Duodenal mucosa (tissue), 2 donors: ENCODE measurements around the gene PLPP2.

Experiments used
- H3K27ac ChIP-seq: one replicate; pipeline ENCODE4 v1.7.0; 2013; ENCODE audit warnings: low read depth, low read length
- H3K27me3 ChIP-seq, 2 donors: one replicate each; pipeline ENCODE4 v1.7.0; 2013; ENCODE audit warnings: low read length in 2 of 2, control low read depth in 1 of 2; ENCODE audit not compliant: insufficient read depth in 2 of 2, control insufficient read depth in 1 of 2
- H3K36me3 ChIP-seq, 2 donors: one replicate each; pipeline ENCODE4 v1.7.0; 2013; ENCODE audit warnings: low read length in 2 of 2, control low read depth in 1 of 2; ENCODE audit not compliant: insufficient read depth in 2 of 2, control insufficient read depth in 1 of 2
- H3K4me1 ChIP-seq, 2 donors: one replicate each; pipeline ENCODE4 v1.7.0; 2013; ENCODE audit warnings: low read length in 2 of 2, control low read depth in 1 of 2; ENCODE audit not compliant: insufficient read depth in 2 of 2, control insufficient read depth in 1 of 2
- H3K4me3 ChIP-seq, 2 donors: one replicate each; pipeline ENCODE4 v1.7.0; 2013; ENCODE audit warnings: low read length in 2 of 2, low read depth in 1 of 2
- H3K9ac ChIP-seq, 2 donors: one replicate each; pipeline ENCODE4 v1.7.0; 2013; ENCODE audit warnings: low read length in 2 of 2, low read depth in 1 of 2
- H3K9me3 ChIP-seq, 2 donors: one replicate each; pipeline ENCODE4 v1.7.0; 2013; ENCODE audit warnings: low read length in 2 of 2, control low read depth in 1 of 2; ENCODE audit not compliant: control insufficient read depth in 1 of 2

The PLPP2 gene

GRCh38 chr19:307793-308420 is 16.7 kb upstream of the PLPP2 start:
- no peak overlapping the region for H3K27ac ChIP-seq
- H3K9ac ChIP-seq = no peak overlapping the region
- H3K4me3 ChIP-seq = no peak overlapping the region

GRCh38 chr19:307111-307531 is 15.9 kb upstream of the PLPP2 start:
- no peaks in the 10 kb centered on the region for H3K27me3 ChIP-seq
- H3K36me3 ChIP-seq = peaks cover 9 to 53% of the 10 kb centered on the region in 2 donors
- H3K4me1 ChIP-seq = no peaks in the 10 kb centered on the region
- H3K4me3 ChIP-seq = no peak overlapping the region
- no peaks in the 10 kb centered on the region for H3K9me3 ChIP-seq
- H3K27ac ChIP-seq = no peak overlapping the region
- H3K9ac ChIP-seq = no peak overlapping the region

More at GRCh38 chr19:307793-308420, 16.7 kb upstream of the PLPP2 start:
- Histone ChIP-seq H3K27me3 (no peaks in the 10 kb centered on the region), H3K4me1 (no peaks in the 10 kb centered on the region), H3K9me3 (no peaks in the 10 kb centered on the region), H3K36me3 (peaks cover 9 to 54% of the 10 kb centered on the region in 2 donors)

DNA sequence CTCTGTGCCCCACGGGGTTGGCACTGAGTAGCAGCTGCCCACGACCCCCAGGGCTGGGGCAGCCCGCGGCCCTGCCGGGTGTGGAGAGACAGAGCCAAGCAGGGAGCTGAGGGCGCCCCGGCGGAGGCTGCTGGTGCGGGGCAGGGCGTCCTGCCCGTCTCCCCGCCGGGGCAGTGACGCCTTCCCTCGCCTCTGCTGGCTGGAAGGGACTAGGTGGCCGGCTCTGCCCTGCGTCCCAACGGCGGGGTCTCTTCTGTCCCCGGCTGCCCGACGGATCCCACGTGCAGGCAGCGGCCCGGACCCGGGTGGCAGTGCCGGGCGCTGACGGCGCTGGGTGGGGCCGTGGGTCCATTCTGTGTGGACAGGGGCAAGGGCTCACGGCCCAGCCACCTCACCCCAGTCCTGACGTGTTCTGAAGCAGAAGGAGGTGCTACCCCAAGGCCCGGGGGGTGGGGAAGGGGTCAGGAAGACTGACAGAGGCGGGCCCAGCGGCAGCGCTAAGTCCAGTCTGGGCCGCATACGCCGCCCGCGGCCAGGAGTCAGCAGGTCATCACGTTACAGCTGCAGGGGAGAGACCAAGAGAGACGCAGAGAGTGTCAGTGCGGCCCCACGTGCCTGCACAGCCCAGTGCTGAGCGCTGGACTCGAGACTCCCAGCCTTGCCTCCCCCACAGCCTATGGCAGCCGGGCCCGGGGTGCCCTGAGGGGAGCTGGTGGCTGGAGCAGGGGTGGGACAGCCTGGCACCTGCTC is 15.1 kb upstream of the PLPP2 start:
- Histone ChIP-seq H3K9me3 (no peaks in the 10 kb centered on the region), H3K9ac (no peak overlapping the region), H3K4me3 (no peak overlapping the region), H3K27me3 (no peaks in the 10 kb centered on the region), H3K27ac (no peak overlapping the region), H3K4me1 (no peaks in the 10 kb centered on the region), H3K36me3 (peaks cover 9 to 47% of the 10 kb centered on the region in 2 donors)

GRCh38 chr19:305240-306150 is 14.3 kb upstream of the PLPP2 start:
- no peak overlapping the region for H3K27ac ChIP-seq
- peaks cover 4 to 39% of the 10 kb centered on the region in 2 donors for H3K36me3 ChIP-seq
- H3K4me3 ChIP-seq = no peak overlapping the region
- H3K27me3 ChIP-seq = no peaks in the 10 kb centered on the region
- no peak overlapping the region for H3K9ac ChIP-seq
- H3K9me3 ChIP-seq = no peaks in the 10 kb centered on the region
- no peaks in the 10 kb centered on the region for H3K4me1 ChIP-seq

GRCh38 chr19:296476-297225 is 5.4 kb upstream of the PLPP2 start:
- H3K27me3 ChIP-seq = peaks cover 15 to 24% of the 10 kb centered on the region in 2 donors
- H3K9me3 ChIP-seq = no peaks in the 10 kb centered on the region
- no peaks in the 10 kb centered on the region for H3K36me3 ChIP-seq
- H3K4me3 ChIP-seq = no peak overlapping the region
- no peak overlapping the region for H3K27ac ChIP-seq
- no peak overlapping the region for H3K9ac ChIP-seq
- H3K4me1 ChIP-seq = peaks cover 32 to 42% of the 10 kb centered on the region in 2 donors

- no peak overlapping the region for H3K9ac ChIP-seq
- H3K4me3 ChIP-seq = no peak overlapping the region
- no peaks in the 10 kb centered on the region for H3K36me3 ChIP-seq
- H3K27me3 ChIP-seq = peaks cover 15 to 24% of the 10 kb centered on the region in 2 donors
- H3K27ac ChIP-seq = no peak overlapping the region
- H3K4me1 ChIP-seq = peaks cover 32 to 42% of the 10 kb centered on the region in 2 donors
- H3K9me3 ChIP-seq = no peaks in the 10 kb centered on the region
These were observed 4.6 kb upstream of the PLPP2 start for GRCh38 chr19:295687-296370.

- Histone ChIP-seq H3K4me3 (peak overlapping the region; percentile 8 to 10), H3K27me3 (peaks cover 15 to 24% of the 10 kb centered on the region in 2 donors), H3K27ac (no peak overlapping the region), H3K36me3 (no peaks in the 10 kb centered on the region), H3K4me1 (peaks cover 32 to 42% of the 10 kb centered on the region in 2 donors), H3K9ac (no peak overlapping the region), H3K9me3 (no peaks in the 10 kb centered on the region)
These were observed 3.9 kb upstream of the PLPP2 start for GRCh38 chr19:294946-295686.

GRCh38 chr19:294341-294945 is 3.2 kb upstream of the PLPP2 start:
- H3K4me1 ChIP-seq = peaks cover 38 to 42% of the 10 kb centered on the region in 2 donors
- no peak overlapping the region for H3K9ac ChIP-seq
- no peaks in the 10 kb centered on the region for H3K36me3 ChIP-seq
- H3K27me3 ChIP-seq = peaks cover 15 to 24% of the 10 kb centered on the region in 2 donors
- no peaks in the 10 kb centered on the region for H3K9me3 ChIP-seq
- H3K4me3 ChIP-seq = peak overlapping the region in 1 of 2 donors; percentile 8
- H3K27ac ChIP-seq = no peak overlapping the region
